MM.1S (cell line): Measurements from ENCODE around the gene CACNG3.

Experiments used
- DNase-seq: peaks from one replicate; pipeline ENCODE4 v3.0.0-alpha.2; 2015
- H2AFZ ChIP-seq: fragments of 300-600 bp; sonication (generic); 2 replicates; pipeline ENCODE4 v1.6.0; 2016; ENCODE audit warnings: antibody characterized with exemption, low read length
- H3F3A ChIP-seq: fragments of 300-600 bp; sonication (generic); 2 replicates; pipeline ENCODE4 v1.6.1; 2016; ENCODE audit warnings: mild to moderate bottlenecking, antibody characterized with exemption, low read length, moderate library complexity, mixed read lengths; ENCODE audit not compliant: insufficient read depth
- H3K27ac ChIP-seq: fragments of 300-600 bp; sonication (generic); 2 replicates; pipeline ENCODE4 v1.5.1; 2016; ENCODE audit warnings: mild to moderate bottlenecking, low read length
- H3K27me3 ChIP-seq: fragments of 300-600 bp; sonication (generic); replicated peaks from 2 replicates; pipeline ENCODE4 v1.6.0; 2016; ENCODE audit warnings: low read length; ENCODE audit not compliant: insufficient read depth
- H3K36me3 ChIP-seq: fragments of 300-600 bp; sonication (generic); replicated peaks from 2 replicates; pipeline ENCODE4 v1.6.1; 2016; ENCODE audit warnings: mild to moderate bottlenecking, low read length, mixed read lengths; ENCODE audit not compliant: insufficient read depth
- H3K4me1 ChIP-seq: fragments of 300-600 bp; sonication (generic); 2 replicates; pipeline ENCODE4 v1.6.1; 2016; ENCODE audit warnings: low read length, mixed read lengths
- H3K4me2 ChIP-seq: fragments of 300-600 bp; sonication (generic); 2 replicates; pipeline ENCODE4 v1.6.0; 2016; ENCODE audit warnings: low read depth, low read length
- H3K4me3 ChIP-seq: fragments of 300-600 bp; sonication (generic); 2 replicates; pipeline ENCODE4 v1.5.1; 2016; ENCODE audit warnings: low read length, mixed read lengths
- H3K79me2 ChIP-seq: fragments of 300-600 bp; sonication (generic); 2 replicates; pipeline ENCODE4 v1.6.1; 2016; ENCODE audit warnings: mixed run types, low read length, mixed read lengths
- H3K9ac ChIP-seq: fragments of 300-600 bp; sonication (generic); 2 replicates; pipeline ENCODE4 v1.6.1; 2016; ENCODE audit warnings: low read length, mixed read lengths
- H3K9me2 ChIP-seq: fragments of 300-600 bp; sonication (generic); replicated peaks from 2 replicates; pipeline ENCODE4 v1.6.1; 2016; ENCODE audit warnings: mild to moderate bottlenecking, low read length, mixed read lengths; ENCODE audit not compliant: insufficient read depth
- H3K9me3 ChIP-seq: fragments of 300-600 bp; sonication (generic); replicated peaks from 2 replicates; pipeline ENCODE4 v1.6.1; 2016; ENCODE audit warnings: mild to moderate bottlenecking, low read length, mixed read lengths; ENCODE audit not compliant: insufficient read depth
- H4K20me1 ChIP-seq: fragments of 300-600 bp; sonication (generic); 2 replicates; pipeline ENCODE4 v1.6.1; 2016; ENCODE audit warnings: mild to moderate bottlenecking, low read length, moderate library complexity, mixed read lengths; ENCODE audit not compliant: insufficient read depth
- EZH2 ChIP-seq: fragments of 300-600 bp; sonication (generic); optimal IDR thresholded peaks from 2 replicates; pipeline ENCODE3; 2017; ENCODE audit warnings: low read depth, mild to moderate bottlenecking, antibody characterized with exemption, low read length, mixed read lengths
- EZH2phosphoT487 ChIP-seq: fragments of 300-600 bp; sonication (generic); IDR thresholded peaks from 2 replicates; pipeline ENCODE4 v1.6.1; 2018; ENCODE audit warnings: antibody characterized with exemption, low read length
- TF ChIP-seq, protein P1 (sequence below): fragments of 300-600 bp; sonication (generic); IDR thresholded peaks from 2 replicates; pipeline ENCODE4 v1.5.1; 2016; ENCODE audit warnings: antibody characterized with exemption, low read length, mixed read lengths

The CACNG3 gene

DNA sequence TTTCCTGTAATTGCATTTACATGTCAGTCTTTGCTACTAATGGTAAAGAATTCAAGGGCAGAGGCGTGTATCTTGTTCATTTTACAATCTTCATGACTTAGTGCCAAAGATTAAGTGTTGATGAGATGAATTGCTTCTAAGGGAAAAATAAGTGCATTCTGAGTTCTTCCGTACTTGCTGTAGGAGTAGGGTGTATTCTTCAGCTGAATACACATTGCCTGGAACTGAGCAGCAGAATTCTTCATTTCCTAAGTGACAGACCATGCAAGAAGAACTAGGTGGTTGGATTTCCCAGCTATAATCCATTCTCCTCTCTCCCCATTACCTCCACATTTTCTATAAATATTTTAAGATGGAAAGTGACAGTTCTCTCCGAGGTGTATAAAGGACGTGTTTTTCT lies 104.8 kb downstream of the CACNG3 start:
- H3K9me2 ChIP-seq = no peaks in the 10 kb centered on the region
- H3K27me3 ChIP-seq = no peaks in the 10 kb centered on the region
- H3K4me1 ChIP-seq = no peaks in the 10 kb centered on the region
- no peaks in the 10 kb centered on the region for H3K36me3 ChIP-seq
- DNase-seq = no peak
- no peaks in the 10 kb centered on the region for H3K9me3 ChIP-seq
- H3K27ac ChIP-seq = no peak overlapping the region
- TF ChIP-seq, protein P1, sequence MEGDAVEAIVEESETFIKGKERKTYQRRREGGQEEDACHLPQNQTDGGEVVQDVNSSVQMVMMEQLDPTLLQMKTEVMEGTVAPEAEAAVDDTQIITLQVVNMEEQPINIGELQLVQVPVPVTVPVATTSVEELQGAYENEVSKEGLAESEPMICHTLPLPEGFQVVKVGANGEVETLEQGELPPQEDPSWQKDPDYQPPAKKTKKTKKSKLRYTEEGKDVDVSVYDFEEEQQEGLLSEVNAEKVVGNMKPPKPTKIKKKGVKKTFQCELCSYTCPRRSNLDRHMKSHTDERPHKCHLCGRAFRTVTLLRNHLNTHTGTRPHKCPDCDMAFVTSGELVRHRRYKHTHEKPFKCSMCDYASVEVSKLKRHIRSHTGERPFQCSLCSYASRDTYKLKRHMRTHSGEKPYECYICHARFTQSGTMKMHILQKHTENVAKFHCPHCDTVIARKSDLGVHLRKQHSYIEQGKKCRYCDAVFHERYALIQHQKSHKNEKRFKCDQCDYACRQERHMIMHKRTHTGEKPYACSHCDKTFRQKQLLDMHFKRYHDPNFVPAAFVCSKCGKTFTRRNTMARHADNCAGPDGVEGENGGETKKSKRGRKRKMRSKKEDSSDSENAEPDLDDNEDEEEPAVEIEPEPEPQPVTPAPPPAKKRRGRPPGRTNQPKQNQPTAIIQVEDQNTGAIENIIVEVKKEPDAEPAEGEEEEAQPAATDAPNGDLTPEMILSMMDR = no peak
- no peak for TF ChIP-seq EZH2phosphoT487
- no peak for TF ChIP-seq EZH2
- no peak overlapping the region for H2AFZ ChIP-seq
- no peak overlapping the region for H3K4me3 ChIP-seq
- H3K79me2 ChIP-seq = no peaks in the 10 kb centered on the region
- H3K4me2 ChIP-seq = no peak overlapping the region
- no peaks in the 10 kb centered on the region for H3F3A ChIP-seq
- no peak overlapping the region for H3K9ac ChIP-seq
- H4K20me1 ChIP-seq = no peaks in the 10 kb centered on the region

GRCh38 chr16:24364596-24364995 lies 108.5 kb downstream of the CACNG3 start:
- TF ChIP-seq, protein P1 = no peak
- TF ChIP-seq EZH2 (no peak), EZH2phosphoT487 (no peak)
- no peak for DNase-seq

GRCh38 chr16:24367186-24367710 lies 111.1 kb downstream of the CACNG3 start:
- TF ChIP-seq, protein P1 = no peak
- TF ChIP-seq EZH2phosphoT487 (no peak), EZH2 (no peak)

More at GRCh38 chr16:24364596-24364995, 108.5 kb downstream of the CACNG3 start:
- Histone ChIP-seq H3K9me2 (no peaks in the 10 kb centered on the region), H3K4me2 (no peak overlapping the region), H3K9me3 (no peaks in the 10 kb centered on the region), H3F3A (no peaks in the 10 kb centered on the region), H3K4me3 (no peak overlapping the region), H4K20me1 (no peaks in the 10 kb centered on the region), H3K36me3 (no peaks in the 10 kb centered on the region), H3K9ac (no peak overlapping the region), H3K4me1 (no peaks in the 10 kb centered on the region), H3K27me3 (no peaks in the 10 kb centered on the region), H3K27ac (no peak overlapping the region), H2AFZ (no peak overlapping the region), H3K79me2 (no peaks in the 10 kb centered on the region)

More at GRCh38 chr16:24367186-24367710, 111.1 kb downstream of the CACNG3 start:
- Histone ChIP-seq H3K27ac (no peak overlapping the region), H3K27me3 (no peaks in the 10 kb centered on the region), H3F3A (no peaks in the 10 kb centered on the region), H3K36me3 (no peaks in the 10 kb centered on the region), H3K4me1 (no peaks in the 10 kb centered on the region), H3K4me3 (no peak overlapping the region), H3K79me2 (no peaks in the 10 kb centered on the region), H3K9me3 (no peaks in the 10 kb centered on the region), H4K20me1 (no peaks in the 10 kb centered on the region), H3K9me2 (no peaks in the 10 kb centered on the region), H3K9ac (no peak overlapping the region), H3K4me2 (no peak overlapping the region), H2AFZ (no peak overlapping the region)
- DNase-seq = no peak
